SK-N-SH treated with all-trans-retinoic acid at 6 μM for 48 hours (cell line): ENCODE measurements around the gene CFAP74.

ENCODE experiments used
- ATAC-seq: fragments of 200-7000 bp; cut with Tn5 transposase; 3 replicates; pipeline ENCODE4 v1.9.1; 2020; ENCODE audit warnings: mild to moderate bottlenecking, moderate library complexity
- ARNTL ChIP-seq: fragments of 450-650 bp; formaldehyde crosslinking; IDR thresholded peaks from 2 replicates; pipeline ENCODE4 v1.5.0; 2020; ENCODE audit warnings: low read depth, mild to moderate bottlenecking, moderate library complexity, borderline replicate concordance
- CSRNP3 ChIP-seq: fragments of 250-450 bp; sonication (Bioruptor Pico); IDR thresholded peaks from 2 replicates; pipeline ENCODE4 v1.5.1; 2021; ENCODE audit warnings: mild to moderate bottlenecking, moderate library complexity
- ESRRG ChIP-seq: fragments of 250-450 bp; sonication (Bioruptor Pico); IDR thresholded peaks from 2 replicates; pipeline ENCODE4 v1.6.1; 2021; ENCODE audit warnings: mild to moderate bottlenecking
- GLIS3 ChIP-seq: fragments of 250-450 bp; sonication (Bioruptor Pico); IDR thresholded peaks from 2 replicates; pipeline ENCODE4 v1.5.0; 2020; ENCODE audit warnings: mild to moderate bottlenecking, moderate library complexity
- ISL1 ChIP-seq: fragments of 250-450 bp; sonication (Bioruptor Pico); IDR thresholded peaks from 2 replicates; pipeline ENCODE4 v2.1.2; 2022; ENCODE audit warnings: mild to moderate bottlenecking, moderate library complexity
- OSR1 ChIP-seq: fragments of 250-450 bp; sonication (Bioruptor Pico); IDR thresholded peaks from 2 replicates; pipeline ENCODE4 v1.8.0; 2022; ENCODE audit warnings: moderate library complexity, mild to moderate bottlenecking, inconsistent platforms
- RARB ChIP-seq: fragments of 250-450 bp; sonication (Bioruptor Pico); IDR thresholded peaks from 2 replicates; pipeline ENCODE4 v1.8.0; 2021; ENCODE audit warnings: mild to moderate bottlenecking, moderate library complexity
- SNAI2 ChIP-seq: fragments of 250-450 bp; sonication (Bioruptor Pico); IDR thresholded peaks from 2 replicates; pipeline ENCODE4 v1.5.0; 2020; ENCODE audit warnings: mild to moderate bottlenecking, moderate library complexity
- TCF4 ChIP-seq: fragments of 250-450 bp; sonication (Bioruptor Pico); IDR thresholded peaks from 2 replicates; pipeline ENCODE4 v1.8.0; 2021; ENCODE audit warnings: mild to moderate bottlenecking, moderate library complexity, borderline replicate concordance
- TSHZ2 ChIP-seq: fragments of 250-450 bp; sonication (Bioruptor Pico); IDR thresholded peaks from 2 replicates; pipeline ENCODE4 v1.5.0; 2020; ENCODE audit warnings: mild to moderate bottlenecking, moderate library complexity
- ZC3H10 ChIP-seq: fragments of 250-450 bp; sonication (Bioruptor Pico); IDR thresholded peaks from 2 replicates; pipeline ENCODE4 v1.5.1; 2021; ENCODE audit warnings: mild to moderate bottlenecking, moderate library complexity
- ZFP3 ChIP-seq: fragments of 250-450 bp; sonication (Bioruptor Pico); IDR thresholded peaks from 2 replicates; pipeline ENCODE4 v1.5.0; 2020; ENCODE audit warnings: mild to moderate bottlenecking, moderate library complexity
- ZNF70 ChIP-seq: fragments of 450-650 bp; formaldehyde crosslinking; IDR thresholded peaks from 2 replicates; pipeline ENCODE4 v1.5.0; 2020; ENCODE audit warnings: mild to moderate bottlenecking, moderate library complexity
- TF ChIP-seq, protein P1 (sequence below): fragments of 250-450 bp; sonication (Bioruptor Pico); IDR thresholded peaks from 2 replicates; pipeline ENCODE4 v1.8.0; 2020; ENCODE audit warnings: mild to moderate bottlenecking, moderate library complexity, borderline replicate concordance
- TF ChIP-seq, protein P2 (sequence below): fragments of 250-450 bp; sonication (Bioruptor Pico); IDR thresholded peaks from 2 replicates; pipeline ENCODE4 v1.8.0; 2021; ENCODE audit warnings: low read depth, mild to moderate bottlenecking, moderate library complexity, borderline replicate concordance

Gene CFAP74

GRCh38 chr1:1956101-1956500, 47.5 kb downstream of the CFAP74 start:
- ATAC-seq, result no peak
- no peak for TF ChIP-seq ZC3H10 (CRISPR knock-in tag)

DNA sequence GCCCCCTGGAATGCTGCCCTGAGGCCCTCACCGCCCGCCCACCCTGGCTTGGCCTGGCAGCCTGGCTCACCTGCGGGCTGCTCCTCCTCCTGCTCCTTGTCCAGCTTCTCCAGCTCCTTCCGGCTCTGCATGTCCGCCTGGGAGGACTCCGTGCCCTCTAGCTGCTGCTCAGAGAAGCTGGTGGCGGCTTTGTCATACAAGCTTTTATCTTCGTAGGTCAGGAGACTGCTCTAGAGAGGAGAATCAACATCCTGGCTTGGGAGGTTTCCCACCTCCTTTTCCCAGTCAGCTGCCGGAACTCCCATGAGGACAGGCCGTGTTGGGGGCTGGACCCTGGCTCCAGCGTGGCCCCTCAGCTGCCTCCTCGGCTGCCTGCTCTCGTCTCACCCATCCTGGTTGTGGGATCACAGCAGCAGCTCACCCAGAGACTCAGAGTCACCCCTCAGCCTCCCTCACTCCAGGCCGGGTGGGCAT, 47.9 kb downstream of the CFAP74 start:
- no peak for TF ChIP-seq ZFP3
- no peak for TF ChIP-seq OSR1
- TF ChIP-seq, protein P1, sequence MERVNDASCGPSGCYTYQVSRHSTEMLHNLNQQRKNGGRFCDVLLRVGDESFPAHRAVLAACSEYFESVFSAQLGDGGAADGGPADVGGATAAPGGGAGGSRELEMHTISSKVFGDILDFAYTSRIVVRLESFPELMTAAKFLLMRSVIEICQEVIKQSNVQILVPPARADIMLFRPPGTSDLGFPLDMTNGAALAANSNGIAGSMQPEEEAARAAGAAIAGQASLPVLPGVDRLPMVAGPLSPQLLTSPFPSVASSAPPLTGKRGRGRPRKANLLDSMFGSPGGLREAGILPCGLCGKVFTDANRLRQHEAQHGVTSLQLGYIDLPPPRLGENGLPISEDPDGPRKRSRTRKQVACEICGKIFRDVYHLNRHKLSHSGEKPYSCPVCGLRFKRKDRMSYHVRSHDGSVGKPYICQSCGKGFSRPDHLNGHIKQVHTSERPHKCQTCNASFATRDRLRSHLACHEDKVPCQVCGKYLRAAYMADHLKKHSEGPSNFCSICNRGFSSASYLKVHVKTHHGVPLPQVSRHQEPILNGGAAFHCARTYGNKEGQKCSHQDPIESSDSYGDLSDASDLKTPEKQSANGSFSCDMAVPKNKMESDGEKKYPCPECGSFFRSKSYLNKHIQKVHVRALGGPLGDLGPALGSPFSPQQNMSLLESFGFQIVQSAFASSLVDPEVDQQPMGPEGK (CRISPR knock-in tag), result no peak
- no peak for TF ChIP-seq ARNTL

GRCh38 chr1:1954831-1955441, 48.6 kb downstream of the CFAP74 start:
- TF ChIP-seq, protein P1 (CRISPR knock-in tag), result no peak
- TF ChIP-seq ESRRG (no peak), TSHZ2 (no peak), ISL1 (no peak), ARNTL (no peak), CSRNP3 (CRISPR knock-in tag) (no peak)
- TF ChIP-seq, all 23 proteins: peak for 0
- ATAC-seq, result no peak; the same call in 2 of the 3 replicates

More for the DNA sequence above, 47.9 kb downstream of the CFAP74 start:
- no peak for ATAC-seq

- TF ChIP-seq ZNF70 (CRISPR knock-in tag) (no peak), TSHZ2 (no peak), SNAI2 (CRISPR knock-in tag) (no peak), CSRNP3 (CRISPR knock-in tag) (no peak), TCF4 (CRISPR knock-in tag) (no peak), ESRRG (no peak), RARB (CRISPR knock-in tag) (no peak), GLIS3 (no peak)
- TF ChIP-seq, protein P2, sequence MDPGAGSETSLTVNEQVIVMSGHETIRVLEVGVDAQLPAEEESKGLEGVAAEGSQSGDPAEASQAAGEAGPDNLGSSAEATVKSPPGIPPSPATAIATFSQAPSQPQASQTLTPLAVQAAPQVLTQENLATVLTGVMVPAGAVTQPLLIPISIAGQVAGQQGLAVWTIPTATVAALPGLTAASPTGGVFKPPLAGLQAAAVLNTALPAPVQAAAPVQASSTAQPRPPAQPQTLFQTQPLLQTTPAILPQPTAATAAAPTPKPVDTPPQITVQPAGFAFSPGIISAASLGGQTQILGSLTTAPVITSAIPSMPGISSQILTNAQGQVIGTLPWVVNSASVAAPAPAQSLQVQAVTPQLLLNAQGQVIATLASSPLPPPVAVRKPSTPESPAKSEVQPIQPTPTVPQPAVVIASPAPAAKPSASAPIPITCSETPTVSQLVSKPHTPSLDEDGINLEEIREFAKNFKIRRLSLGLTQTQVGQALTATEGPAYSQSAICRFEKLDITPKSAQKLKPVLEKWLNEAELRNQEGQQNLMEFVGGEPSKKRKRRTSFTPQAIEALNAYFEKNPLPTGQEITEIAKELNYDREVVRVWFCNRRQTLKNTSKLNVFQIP (CRISPR knock-in tag), result no peak
These were observed 49.6 kb downstream of the CFAP74 start for GRCh38 chr1:1954015-1954414.

More at GRCh38 chr1:1954015-1954414, 49.6 kb downstream of the CFAP74 start:
- ATAC-seq, result no peak
